Measurements from ENCODE around the gene SRSF10.
"Not testable (repeated sequence)": the region's sequence is repeated elsewhere in the genome, so short reads cannot be mapped to it uniquely, and the experiment has no call there.

SRSF10 gene

DNA sequence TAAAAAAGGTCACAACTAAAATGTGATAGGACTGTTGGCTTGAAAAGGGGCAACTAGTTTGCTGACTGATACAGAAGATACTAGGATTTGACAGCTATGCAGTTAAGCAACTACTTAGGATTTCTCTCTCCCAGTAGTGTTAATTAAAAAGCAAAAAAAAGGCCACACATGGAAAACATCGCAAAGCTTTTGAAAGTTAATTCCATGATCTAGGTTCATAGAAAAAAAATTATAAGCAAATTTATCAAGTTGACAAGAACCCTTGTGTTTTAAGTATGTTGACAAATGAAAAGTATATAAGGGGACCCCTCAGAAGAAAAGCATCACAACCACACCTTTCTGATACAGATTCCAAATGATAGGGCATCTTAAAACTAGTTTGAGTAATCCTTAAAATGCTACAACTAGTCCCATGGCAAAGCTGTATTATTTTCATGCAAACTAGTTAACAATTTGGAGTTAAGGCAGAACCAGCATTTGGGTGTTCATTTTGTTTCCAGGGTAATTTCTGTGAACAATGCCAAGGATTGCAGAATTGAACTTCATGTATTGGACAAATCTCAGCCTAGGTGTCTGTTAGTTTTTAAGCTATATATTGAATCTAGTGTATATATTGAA is 16.4 kb downstream of the SRSF10 start:
- no peak for DNase-seq (ENCODE audit: low read depth)
- H3K4me3 ChIP-seq (ENCODE audit: low read depth, low read length), result no peak overlapping the region
- TF ChIP-seq MAX (IDR thresholded peaks at IDR 0.05; ENCODE audit: low read depth, low read length) (no peak), CTCF (IDR thresholded peaks at IDR 0.05; ENCODE audit: low read depth, low read length) (no peak), MYC (IDR thresholded peaks at IDR 0.05; ENCODE audit: low read depth, low read length) (no peak), POLR2A (IDR thresholded peaks at IDR 0.05; ENCODE audit: extremely low read depth, insufficient read length) (no peak)

- peak overlapping the region; percentile 98 for H3K4me3 ChIP-seq (ENCODE audit: low read depth, low read length)
- TF ChIP-seq MAX (IDR thresholded peaks at IDR 0.05; ENCODE audit: low read depth, low read length), result no peak
- TF ChIP-seq CTCF (IDR thresholded peaks at IDR 0.05; ENCODE audit: low read depth, low read length), result no peak
- TF ChIP-seq MYC (IDR thresholded peaks at IDR 0.05; ENCODE audit: low read depth, low read length), result no peak
- no peak for TF ChIP-seq POLR2A (IDR thresholded peaks at IDR 0.05; ENCODE audit: extremely low read depth, insufficient read length)
- DNase-seq (ENCODE audit: low read depth), result no peak
Measured at GRCh38 chr1:23960291-23961020, 19.7 kb downstream of the SRSF10 start.

DNA sequence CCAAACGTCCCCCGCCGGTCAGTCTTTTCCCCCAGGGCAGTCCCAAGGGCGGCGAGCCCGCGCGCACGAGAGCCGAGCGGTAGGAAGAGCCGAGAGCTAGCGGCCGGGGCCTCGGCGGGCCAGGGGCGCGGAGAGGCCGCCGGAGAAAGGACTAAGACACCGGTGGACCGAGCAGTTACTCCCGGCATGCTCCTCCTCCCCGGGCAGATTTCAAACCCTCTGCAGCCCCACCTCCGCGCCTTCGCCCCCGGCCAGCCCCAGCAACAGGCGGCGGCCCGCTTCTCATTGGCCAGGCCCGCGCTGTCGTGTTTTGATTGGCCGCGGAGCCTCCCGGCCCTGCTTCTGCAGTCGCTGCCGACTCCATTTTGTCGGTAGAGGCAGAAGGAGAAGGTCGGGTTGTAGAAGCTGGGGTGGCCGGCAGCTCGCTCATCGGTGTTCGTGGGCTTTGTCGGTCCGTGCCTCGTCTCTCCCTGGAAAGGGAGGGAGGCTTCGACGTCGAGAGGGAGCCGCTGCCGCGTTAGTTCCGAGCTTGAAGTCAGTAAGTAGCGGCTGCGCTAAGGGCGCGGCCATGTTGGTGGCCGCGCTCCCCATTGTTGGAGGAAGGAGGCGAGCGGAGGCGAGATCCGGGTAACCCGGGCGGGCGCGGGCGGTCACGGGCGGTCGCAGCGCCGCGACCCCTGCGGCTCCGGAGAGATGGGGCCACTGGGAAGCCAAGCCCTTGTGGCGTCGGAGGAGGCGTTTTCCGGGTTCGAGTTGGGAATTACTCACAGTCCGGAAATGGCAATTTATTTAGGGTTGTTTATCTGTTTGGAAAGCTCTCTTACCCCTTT is 20.5 kb downstream of the SRSF10 start, which contains the start of gene PNRC2:
Gene PNRC2, plus strand, starts transcription at position 368 of the 830 bp plus-strand sequence. CDS start 1,630 bp downstream, outside the sequence.
- peak within 1 kb of the TSS; percentile 98 for H3K4me3 ChIP-seq (ENCODE audit: low read depth, low read length)
- TF ChIP-seq MAX (IDR thresholded peaks at IDR 0.05; ENCODE audit: low read depth, low read length) (peak; percentile 59; the same call in 1 of the 2 replicates), MYC (IDR thresholded peaks at IDR 0.05; ENCODE audit: low read depth, low read length) (peak; percentile 50), CTCF (IDR thresholded peaks at IDR 0.05; ENCODE audit: low read depth, low read length) (no peak), POLR2A (IDR thresholded peaks at IDR 0.05; ENCODE audit: extremely low read depth, insufficient read length) (peak; percentile 85)
- peak; percentile 97 for DNase-seq (ENCODE audit: low read depth)

DNA sequence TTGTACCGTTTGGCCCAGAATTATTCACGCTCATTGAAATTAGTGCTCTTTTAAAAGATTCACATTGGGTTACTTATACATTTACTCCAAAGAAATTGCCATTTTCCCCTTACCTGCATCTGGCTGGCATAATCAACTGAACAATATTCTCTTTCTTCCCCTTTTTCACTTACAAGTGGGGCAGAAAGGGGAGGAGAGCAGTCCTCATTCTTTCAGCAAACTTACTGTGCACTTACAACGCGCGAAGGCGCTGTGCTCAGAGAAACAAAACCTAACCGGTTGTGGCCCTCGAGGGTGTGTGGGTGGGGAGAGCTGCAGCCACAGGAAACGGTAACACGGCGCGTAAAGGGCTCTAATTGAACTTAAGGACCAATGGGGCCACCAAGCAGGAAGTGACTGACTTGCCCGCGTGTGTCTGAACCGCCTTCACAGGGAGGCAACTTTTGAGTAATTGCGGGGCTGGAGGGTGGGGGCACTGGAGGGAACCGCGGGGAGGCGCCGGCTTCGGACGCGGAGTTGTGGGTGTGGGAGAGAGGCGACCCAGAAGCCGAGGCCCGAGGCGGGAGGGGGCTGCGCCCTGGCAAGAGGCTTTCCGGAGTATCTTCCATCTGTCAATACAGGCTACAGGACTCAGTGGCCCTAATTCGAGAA is 21.2 kb downstream of the SRSF10 start:
- peak; percentile 99 for DNase-seq (ENCODE audit: low read depth)
- peak overlapping the region; percentile 68 for H3K4me3 ChIP-seq (ENCODE audit: low read depth, low read length)
- TF ChIP-seq MYC (IDR thresholded peaks at IDR 0.05; ENCODE audit: low read depth, low read length) (peak; percentile 72), CTCF (IDR thresholded peaks at IDR 0.05; ENCODE audit: low read depth, low read length) (peak; percentile 47), POLR2A (IDR thresholded peaks at IDR 0.05; ENCODE audit: extremely low read depth, insufficient read length) (no peak), MAX (IDR thresholded peaks at IDR 0.05; ENCODE audit: low read depth, low read length) (peak; percentile 76)

DNA sequence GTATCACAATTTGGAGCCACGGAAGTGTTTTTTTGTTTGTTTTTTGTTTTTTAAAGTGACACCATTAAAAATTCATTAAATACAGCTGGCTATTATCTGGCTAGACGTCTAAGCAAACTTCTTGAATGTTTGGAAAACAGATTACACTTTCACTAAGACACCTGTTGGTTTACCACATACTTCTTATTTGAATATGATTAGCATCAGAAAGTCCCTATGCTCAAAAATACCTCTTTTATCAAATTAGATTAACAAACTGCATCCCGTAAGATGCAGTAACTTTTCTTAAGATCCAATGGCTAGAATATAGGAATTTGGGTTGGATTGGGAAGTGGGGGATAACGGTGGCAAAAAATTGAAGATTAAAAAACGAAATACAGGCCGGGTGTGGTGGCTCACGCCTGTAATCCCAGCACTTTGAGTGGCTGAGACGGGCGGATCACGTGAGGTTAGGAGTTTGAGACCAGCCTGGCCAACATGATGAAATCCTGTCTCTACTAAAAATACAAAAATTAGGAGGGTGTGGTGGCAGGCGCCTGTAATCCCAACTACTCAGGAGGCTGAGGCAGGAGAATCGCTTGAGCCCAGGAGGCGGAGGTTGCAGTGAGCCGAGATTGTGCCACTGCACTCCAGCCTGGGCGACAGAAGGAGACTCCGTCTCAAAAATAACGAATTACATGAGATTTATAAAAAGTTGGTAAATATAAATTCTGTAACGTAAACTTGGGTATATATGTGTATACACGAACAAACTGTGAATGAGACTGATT is 21.9 kb downstream of the SRSF10 start:
- DNase-seq (ENCODE audit: low read depth), result not testable (repeated sequence)
- H3K4me3 ChIP-seq (ENCODE audit: low read depth, low read length), result peak overlapping the region; percentile 64

Data from NB4 (cell line).